Neutrophil (primary cell): ENCODE data around the gene ZNRF3.

Experiments
- H3K27ac ChIP-seq: fragments of 200-600 bp; sonication (generic); 2 replicates; pipeline ENCODE4 v1.5.1; 2016; ENCODE audit warnings: mild to moderate bottlenecking, moderate library complexity
- H3K27me3 ChIP-seq: fragments of 200-600 bp; sonication (generic); 2 replicates; pipeline ENCODE4 v1.6.0; 2016; ENCODE audit warnings: mild to moderate bottlenecking
- H3K36me3 ChIP-seq: fragments of 200-600 bp; sonication (generic); 2 replicates; pipeline ENCODE4 v1.5.1; 2017
- H3K4me1 ChIP-seq, 2 experiments: fragments of 200-600 bp in 1 of 2; sonication (generic) in 1 of 2; 1 replicate in 1 of 2; 2 replicates in 1 of 2; pipeline versions ENCODE4 v1.5.1 to v1.6.1; 2013 to 2016; ENCODE audit warnings: low read depth in 1 of 2, low read length in 1 of 2, mild to moderate bottlenecking in 1 of 2, moderate library complexity in 1 of 2; ENCODE audit not compliant: control insufficient read depth in 1 of 2, insufficient read depth in 1 of 2
- H3K4me3 ChIP-seq, 2 experiments: fragments of 200-600 bp in 1 of 2; sonication (generic) in 1 of 2; 1 replicate in 1 of 2; 2 replicates in 1 of 2; pipeline ENCODE4 v1.5.1; 2013 to 2016; ENCODE audit warnings: low read depth in 1 of 2, low read length in 1 of 2, mild to moderate bottlenecking in 1 of 2, moderate library complexity in 1 of 2
- H3K9me3 ChIP-seq: fragments of 200-600 bp; sonication (generic); 2 replicates; pipeline ENCODE4 v1.5.1; 2016
- CTCF ChIP-seq: fragments of 200-600 bp; sonication (generic); IDR thresholded peaks from 2 replicates; pipeline ENCODE4 v1.5.1; 2016; ENCODE audit warnings: antibody characterized with exemption

The ZNRF3 gene

GRCh38 chr22:29041408-29041807, 158.0 kb downstream of the ZNRF3 start:
- Histone ChIP-seq H3K4me3 (no peak overlapping the region), H3K27me3 (no peaks in the 10 kb centered on the region), H3K9me3 (no peaks in the 10 kb centered on the region), H3K27ac (no peak overlapping the region), H3K36me3 (no peaks in the 10 kb centered on the region), H3K4me1 (peaks cover 0 to 3% of the 10 kb centered on the region in 2 experiments)
- TF ChIP-seq CTCF, result no peak

GRCh38 chr22:29043906-29044575, 160.7 kb downstream of the ZNRF3 start:
- TF ChIP-seq CTCF, result no peak
- Histone ChIP-seq H3K27me3 (no peaks in the 10 kb centered on the region), H3K27ac (no peak overlapping the region), H3K36me3 (no peaks in the 10 kb centered on the region), H3K4me3 (no peak overlapping the region), H3K9me3 (no peaks in the 10 kb centered on the region), H3K4me1 (peaks cover 0 to 3% of the 10 kb centered on the region in 2 experiments)

- Histone ChIP-seq H3K4me1 (peaks cover 0 to 3% of the 10 kb centered on the region in 2 experiments), H3K9me3 (no peaks in the 10 kb centered on the region), H3K36me3 (no peaks in the 10 kb centered on the region), H3K27me3 (no peaks in the 10 kb centered on the region), H3K27ac (no peak overlapping the region), H3K4me3 (no peak overlapping the region)
- no peak for TF ChIP-seq CTCF
These were observed 161.3 kb downstream of the ZNRF3 start for GRCh38 chr22:29044657-29045176.

- no peaks in the 10 kb centered on the region for H3K27me3 ChIP-seq
- H3K27ac ChIP-seq, result no peak overlapping the region
- no peak for TF ChIP-seq CTCF
- no peaks in the 10 kb centered on the region for H3K36me3 ChIP-seq
- no peak overlapping the region for H3K4me3 ChIP-seq
- no peaks in the 10 kb centered on the region for H3K4me1 ChIP-seq
- H3K9me3 ChIP-seq, result no peaks in the 10 kb centered on the region
These were observed 165.7 kb downstream of the ZNRF3 start for GRCh38 chr22:29048822-29049654.

GRCh38 chr22:29049655-29050263, 166.4 kb downstream of the ZNRF3 start:
- Histone ChIP-seq H3K9me3 (no peaks in the 10 kb centered on the region), H3K27ac (no peak overlapping the region), H3K36me3 (no peaks in the 10 kb centered on the region), H3K27me3 (no peaks in the 10 kb centered on the region), H3K4me3 (no peak overlapping the region), H3K4me1 (no peaks in the 10 kb centered on the region)
- TF ChIP-seq CTCF, result no peak
